Endometrial microvascular endothelial cells (primary cell): ENCODE results near the gene RPL9. TPM values are rescaled to one million over a fixed set of nuclear protein-coding genes. Genes with fewer than 3 reads are reported as not detected.
"Not testable (repeated sequence)": the region's sequence is repeated elsewhere in the genome, so short reads cannot be mapped to it uniquely, and the experiment has no call there.

Experiments
- in situ Hi-C: cut with HindIII; loops from 2 replicates; pipeline ENCODE4 v1.10.0; 2017; ENCODE audit warnings: low sequenced_read_pairs, low pct_unique_long_range_greater_than_20kb; ENCODE audit errors: inconsistent ontology term
- total RNA-seq: library from RNA; depleted of rRNA; stranded (reverse); fragments of >200 nt; gene quantifications from one replicate; pipeline ENCODE4 v1.2.3, GENCODE V29; 2015; ENCODE audit errors: inconsistent ontology term

RPL9 gene
- total RNA-seq, 1 donor from 2014 or later, result 2,208 TPM

DNA sequence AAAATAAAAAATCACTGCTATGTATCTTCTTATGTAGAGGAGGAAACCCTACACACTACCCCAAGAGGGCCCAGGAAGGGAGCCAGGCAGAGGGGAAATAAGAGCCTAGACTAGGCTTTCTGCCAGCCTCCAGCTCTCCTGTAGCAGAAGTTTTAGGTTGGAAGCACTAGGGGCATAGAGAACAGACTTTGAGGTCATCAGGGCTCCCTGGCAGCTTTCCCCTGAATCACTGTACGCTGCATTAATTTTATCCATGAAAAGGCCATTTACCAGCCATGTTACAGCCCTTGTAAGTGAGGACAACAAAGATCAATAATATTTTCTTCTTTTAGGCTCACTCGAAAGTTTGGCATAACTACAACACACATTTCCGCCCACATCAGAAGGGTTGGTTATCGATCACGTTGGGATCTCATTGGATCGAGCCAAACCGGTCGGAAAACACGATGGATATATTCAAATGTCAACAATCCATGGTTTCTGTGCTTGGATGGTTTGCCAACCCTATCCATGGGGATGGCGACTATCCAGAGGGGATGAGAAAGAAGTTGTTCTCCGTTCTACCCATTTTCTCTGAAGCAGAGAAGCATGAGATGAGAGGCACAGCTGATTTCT, 24.7 kb downstream of the RPL9 start:
- in situ Hi-C loops, result no loop called here

DNA sequence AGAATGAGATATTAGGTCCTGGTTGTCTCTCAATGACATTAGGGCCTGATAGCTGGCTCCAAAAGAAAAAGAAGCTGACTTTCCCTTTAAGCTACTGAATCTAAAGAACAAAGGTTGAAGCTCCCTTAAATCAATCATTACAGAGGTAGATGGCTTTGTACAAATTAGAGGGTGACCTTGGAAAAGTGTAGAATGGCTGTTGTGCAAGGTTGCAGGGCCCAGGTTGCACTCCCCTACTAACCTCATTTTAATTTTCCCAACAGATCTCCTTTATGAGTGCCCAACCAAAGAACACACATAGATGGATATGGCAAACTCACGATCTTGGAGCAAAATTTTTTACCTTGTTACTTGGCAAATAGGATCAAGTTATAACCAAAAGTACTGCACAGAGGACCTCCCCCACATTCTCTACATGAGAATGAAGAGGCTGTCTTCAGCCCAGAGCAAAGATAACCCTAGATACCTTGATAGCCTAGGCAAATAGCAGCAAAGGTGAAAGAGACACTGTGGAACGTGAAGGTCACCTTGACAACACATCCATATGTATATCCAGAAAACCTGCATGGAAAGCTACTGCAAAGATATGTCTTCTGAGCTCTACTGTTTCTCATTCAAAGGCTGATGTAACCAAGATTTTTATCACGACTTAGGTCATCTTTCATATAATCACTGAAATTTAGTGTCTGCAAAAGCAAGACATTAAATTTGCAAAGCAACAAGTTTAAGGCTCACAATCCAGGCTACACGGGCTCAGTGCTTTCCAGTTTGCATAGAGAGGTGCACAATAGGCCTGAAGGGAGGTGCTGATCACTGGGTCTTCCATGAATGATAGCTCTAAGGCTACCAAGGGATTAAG, 29.0 kb downstream of the RPL9 start:
- in situ Hi-C loops, result no loop called here

DNA sequence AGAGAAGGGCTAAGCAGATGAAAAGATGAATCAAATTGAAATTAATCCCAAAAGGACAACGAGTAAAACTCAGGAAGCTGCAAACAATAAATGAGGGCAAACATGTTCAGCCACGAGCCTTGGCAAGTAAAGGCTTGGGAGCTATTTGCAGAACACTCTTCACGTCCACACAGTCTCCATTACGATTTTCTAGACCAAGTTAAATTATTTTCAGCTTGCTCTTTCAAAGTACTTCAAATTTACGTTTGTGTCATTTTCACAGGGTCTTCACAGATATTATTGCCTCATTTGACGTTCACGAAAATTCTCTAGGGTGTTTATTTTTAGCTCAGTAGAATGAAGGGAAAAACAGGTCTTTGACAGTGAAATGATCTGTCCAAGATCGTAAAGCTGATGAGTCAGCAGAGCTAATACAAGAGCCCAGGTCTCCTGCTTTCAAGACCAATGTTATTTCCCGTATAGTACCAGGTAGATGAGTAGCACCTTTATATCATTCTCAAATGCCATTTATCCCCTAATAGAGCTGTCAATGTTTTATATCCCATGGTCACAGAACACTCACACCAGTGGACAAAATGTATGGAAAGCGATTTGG, 31.1 kb downstream of the RPL9 start:
- in situ Hi-C loops, result no loop called here

DNA sequence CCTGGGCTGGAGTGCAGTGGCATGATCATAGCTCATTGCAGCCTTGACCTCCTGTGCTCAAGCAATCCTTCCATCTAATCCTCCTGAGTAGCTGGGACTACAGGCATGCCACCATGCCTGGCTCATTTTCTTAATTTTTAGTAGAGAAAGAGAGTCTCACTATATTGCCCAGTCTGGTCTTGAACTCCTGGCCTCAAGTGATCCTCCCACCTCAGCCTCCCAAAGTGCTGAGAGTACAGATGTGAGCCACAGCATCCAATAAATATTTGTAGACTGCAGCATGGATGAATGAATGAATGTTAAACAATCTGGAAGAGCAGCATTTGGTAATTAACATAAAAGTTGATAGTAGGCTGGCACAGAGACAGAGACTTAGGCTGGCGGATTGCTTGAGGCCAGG, 32.0 kb downstream of the RPL9 start:
- in situ Hi-C loops, result no loop called here

DNA sequence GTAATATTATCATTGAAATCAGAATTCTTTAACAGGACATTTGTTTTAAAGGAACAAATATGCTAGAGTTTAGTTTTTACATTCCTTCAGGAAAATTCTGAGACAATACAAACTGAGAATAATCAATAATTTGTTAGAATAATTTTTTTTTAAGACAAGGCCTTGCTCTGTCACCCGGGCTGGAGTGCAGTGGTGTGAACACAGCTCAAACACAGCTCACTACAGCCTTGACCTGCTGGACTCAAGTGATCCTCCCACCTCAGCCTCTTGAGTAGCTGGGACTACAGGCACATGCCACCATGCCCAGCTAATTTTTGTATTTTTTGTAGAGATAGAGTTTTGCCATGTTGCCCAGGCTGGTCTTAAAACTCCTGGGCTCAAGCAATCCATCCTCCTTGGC, 33.4 kb downstream of the RPL9 start:
- in situ Hi-C loops, result not testable (repeated sequence)

DNA sequence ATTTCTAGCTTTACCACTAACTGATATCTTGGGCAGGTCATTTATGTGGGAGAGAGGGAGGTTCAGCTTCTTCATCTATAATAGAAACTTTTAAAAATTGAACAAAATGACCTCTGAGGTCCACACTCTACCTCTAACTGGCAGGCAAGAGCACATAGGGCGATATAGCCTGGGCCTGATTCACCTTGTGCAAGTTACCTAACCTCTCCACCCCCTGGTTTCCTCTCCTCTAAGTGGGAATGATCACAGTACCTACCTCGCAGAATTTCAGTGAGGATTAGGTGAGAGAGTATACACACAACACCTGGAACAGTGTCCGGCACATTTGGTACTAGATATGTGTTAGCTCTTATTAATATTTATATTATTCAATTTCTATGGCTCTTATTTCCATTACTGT, 36.5 kb downstream of the RPL9 start:
- in situ Hi-C loops, result no loop called here

DNA sequence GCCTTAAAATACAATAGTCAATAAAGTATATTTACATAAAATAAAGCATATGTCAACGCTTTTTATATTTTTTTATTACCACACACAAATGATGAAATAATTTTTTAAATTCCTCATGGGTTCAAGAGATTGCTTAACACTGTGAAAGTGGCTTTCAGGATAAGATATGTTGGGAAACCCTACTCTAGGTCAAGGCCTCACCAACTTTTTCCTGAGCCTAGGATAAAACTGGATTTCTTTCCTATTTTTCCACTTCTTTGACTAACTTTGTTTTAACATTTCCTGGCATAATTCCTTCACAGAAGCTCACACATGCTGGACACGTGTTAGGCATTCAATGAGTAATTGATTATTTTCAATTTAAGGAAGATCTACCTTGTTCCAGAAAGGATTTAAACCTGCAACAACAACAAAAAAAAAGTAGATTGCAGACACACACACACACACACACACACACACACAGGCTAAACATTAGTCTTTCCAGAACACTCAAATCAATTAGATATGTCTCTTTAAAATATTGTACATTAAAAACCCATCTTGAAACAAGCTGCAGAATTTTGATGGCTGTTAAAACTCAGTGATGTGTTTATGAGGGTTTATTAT, 42.9 kb downstream of the RPL9 start:
- in situ Hi-C loops, result no loop called here

DNA sequence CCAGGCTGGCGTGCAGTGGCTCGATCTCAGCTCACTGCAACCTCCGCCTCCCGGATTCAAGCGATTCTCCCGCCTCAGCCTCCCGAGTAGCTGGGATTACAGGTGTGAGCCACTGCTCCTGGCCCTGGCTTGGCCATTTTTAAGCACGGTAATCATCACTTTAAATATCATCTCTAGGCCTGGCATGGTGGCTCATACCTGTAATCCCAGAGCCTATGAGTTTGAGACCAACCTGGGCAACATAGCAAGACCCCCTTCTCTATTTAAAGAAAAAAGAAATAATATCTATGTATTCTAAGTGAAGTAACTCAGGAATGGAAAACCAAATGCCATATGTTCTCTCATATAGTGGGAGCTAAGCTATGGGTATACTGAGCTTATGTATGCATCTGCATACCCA, 47.2 kb downstream of the RPL9 start:
- in situ Hi-C loops, result not testable (repeated sequence)

DNA sequence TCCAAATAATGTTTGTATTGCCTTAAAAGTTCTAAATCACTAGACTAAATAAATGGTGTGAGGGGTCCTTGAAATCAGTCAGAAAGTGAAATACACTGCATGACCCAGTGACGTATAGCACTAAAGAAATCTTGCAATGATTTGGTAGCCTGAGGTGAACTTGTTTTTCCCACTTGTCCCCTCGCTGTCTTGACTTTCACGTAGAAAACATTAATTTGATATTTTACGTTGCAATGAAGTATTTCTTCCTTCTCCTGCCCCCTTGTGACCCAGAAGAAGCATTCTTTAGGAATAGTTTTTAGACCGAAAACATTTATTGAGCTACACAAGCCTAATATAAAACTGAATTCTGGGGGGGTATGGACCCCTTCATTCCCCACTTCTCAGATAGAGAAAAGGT, 48.3 kb downstream of the RPL9 start:
- in situ Hi-C loops, result no loop called here

DNA sequence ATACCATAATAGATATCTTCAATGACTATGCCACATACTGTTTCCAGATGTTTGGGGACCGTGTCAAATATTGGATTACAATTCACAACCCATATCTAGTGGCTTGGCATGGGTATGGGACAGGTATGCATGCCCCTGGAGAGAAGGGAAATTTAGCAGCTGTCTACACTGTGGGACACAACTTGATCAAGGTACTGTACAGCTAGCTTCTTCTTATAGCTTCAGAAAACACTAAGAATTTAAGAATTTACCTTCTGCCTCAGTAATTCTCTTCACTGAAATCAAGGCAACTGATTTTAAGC, 51.2 kb downstream of the RPL9 start:
- in situ Hi-C loops, result no loop called here

DNA sequence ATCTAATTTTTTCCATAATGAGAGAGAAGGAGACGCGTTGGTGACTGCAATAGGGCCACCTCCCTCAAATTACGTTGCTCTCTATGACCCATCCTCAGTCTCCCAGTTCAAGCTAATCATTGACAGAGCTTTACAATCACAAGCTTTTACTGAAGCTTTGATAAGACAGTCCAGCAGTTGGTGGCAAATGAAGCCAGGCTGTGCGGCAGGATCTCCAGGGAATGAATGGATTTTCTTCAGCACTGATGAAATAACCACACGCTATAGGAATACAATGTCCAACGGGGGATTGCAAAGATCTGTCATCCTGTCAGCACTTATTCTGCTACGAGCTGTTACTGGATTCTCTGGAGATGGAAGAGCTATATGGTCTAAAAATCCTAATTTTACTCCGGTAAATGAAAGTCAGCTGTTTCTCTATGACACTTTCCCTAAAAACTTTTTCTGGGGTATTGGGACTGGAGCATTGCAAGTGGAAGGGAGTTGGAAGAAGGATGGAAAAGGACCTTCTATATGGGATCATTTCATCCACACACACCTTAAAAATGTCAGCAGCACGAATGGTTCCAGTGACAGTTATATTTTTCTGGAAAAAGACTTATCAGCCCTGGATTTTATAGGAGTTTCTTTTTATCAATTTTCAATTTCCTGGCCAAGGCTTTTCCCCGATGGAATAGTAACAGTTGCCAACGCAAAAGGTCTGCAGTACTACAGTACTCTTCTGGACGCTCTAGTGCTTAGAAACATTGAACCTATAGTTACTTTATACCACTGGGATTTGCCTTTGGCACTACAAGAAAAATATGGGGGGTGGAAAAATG, 51.7 kb downstream of the RPL9 start, which contains the start of gene KLB:
Gene KLB, plus strand, starts transcription at position 168 of the 821 bp plus-strand sequence. Its CDS starts 20 bp downstream, at position 188.
- in situ Hi-C loops, result no loop called here

Other genes with a start within 250 kb of the RPL9 start
- gene RFC1, start 92.6 kb downstream of the RPL9 start, total RNA-seq, result 40.4 TPM
- gene KLB, start 52.0 kb downstream of the RPL9 start, total RNA-seq, result not detected
- gene LIAS, start 134 bp upstream of the RPL9 start, total RNA-seq, result 10.5 TPM
- 56.5 TPM for gene UGDH, start 68.5 kb upstream of the RPL9 start, total RNA-seq
- 9.1 TPM for gene SMIM14, start 179.9 kb upstream of the RPL9 start, total RNA-seq
- 34.9 TPM for gene UBE2K, start 239.2 kb upstream of the RPL9 start, total RNA-seq